Ishikawa (cell line): ENCODE data around the gene DTYMK.

Experiments
- CREB1 ChIP-seq: IDR thresholded peaks from 2 replicates; pipeline ENCODE4 v1.6.1; 2012; ENCODE audit warnings: low read depth
- EP300 ChIP-seq: IDR thresholded peaks from 2 replicates; pipeline ENCODE4 v1.6.1; 2012; ENCODE audit warnings: borderline replicate concordance
- FOXM1 ChIP-seq: IDR thresholded peaks from 2 replicates; pipeline ENCODE4 v1.6.1; 2012; ENCODE audit warnings: low read depth, borderline replicate concordance

DNA sequence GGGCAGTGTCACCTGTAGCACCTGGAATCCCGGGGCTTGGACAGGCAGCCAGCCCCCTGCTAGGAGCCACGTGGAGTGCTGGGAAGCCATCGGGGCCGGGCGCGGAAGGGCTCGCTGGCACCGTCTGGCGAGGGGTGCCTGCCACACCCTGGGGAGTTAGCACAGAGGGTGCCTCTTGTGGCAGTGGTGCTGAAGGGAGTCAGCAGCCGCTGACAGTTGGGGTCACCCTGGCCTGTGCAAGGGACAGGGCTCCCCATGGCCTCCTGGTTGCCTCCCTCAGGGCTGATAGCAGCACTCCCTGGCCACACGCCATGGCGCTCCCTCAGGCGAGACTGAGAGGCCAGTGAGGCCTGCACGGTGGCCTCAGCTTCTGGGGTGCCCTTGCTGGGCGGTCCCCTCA lies 33.9 kb upstream of the DTYMK start:
- TF ChIP-seq EP300 (no peak), CREB1 (no peak), FOXM1 (no peak)
